K562 (cell line): ENCODE data around the gene S100G. TPM values are rescaled to one million over a fixed set of nuclear protein-coding genes. Genes with fewer than 3 reads are reported as not detected.

ENCODE experiments used
- ATAC-seq: fragments of 200-7000 bp; cut with Tn5 transposase; 3 replicates; pipeline ENCODE4 v1.9.1; 2020; ENCODE audit warnings: moderate library complexity
- BruUV-seq: library from RNA; stranded (reverse); fragments of 400-500 nt; replicated peaks from 2 replicates; lab custom pipeline; 2021; lab: Mats Ljungman, UMichigan
- CTCF ChIA-PET: fragments of 300-600 bp; formaldehyde crosslinking; extraction: SDS; loops from one replicate; lab custom pipeline; 2021; ENCODE audit warnings: low intra/inter-chr PET ratio; lab: Yijun Ruan, JAX
- POLR2A ChIA-PET: fragments of 300-600, 350-650 bp; sonication (Branson Sonifier 250); formaldehyde crosslinking; extraction: SDS; loops from one replicate; lab custom pipeline; 2021; ENCODE audit warnings: antibody characterized with exemption, inconsistent platforms; lab: Yijun Ruan, JAX
- DNase-seq, 4 experiments: peaks; one replicate each; pipeline versions ENCODE4 v3.0.0 to v3.0.0-alpha.2; 2011 to 2018; ENCODE audit warnings: low spot score in 3 of 4, mixed read lengths in 3 of 4; ENCODE audit errors: extremely low read depth in 1 of 4
- FAIRE-seq: peaks from 2 replicates; lab custom pipeline; 2011; peaks lifted over from hg19 to GRCh38; lab: Jason Lieb, UNC
- H2AFZ ChIP-seq: 2 replicates; pipeline ENCODE4 v1.6.0; 2011; ENCODE audit warnings: low read depth, low read length, control low read depth, inconsistent platforms
- H3K27ac ChIP-seq: fragments of 200-600 bp; 3 replicates; pipeline ENCODE4 v1.8.0; 2011; ENCODE audit warnings: low read depth, mild to moderate bottlenecking, control low read depth, inconsistent platforms, low read length, moderate library complexity, mixed read lengths; ENCODE audit errors: extremely low read depth
- H3K27me3 ChIP-seq, 2 experiments: fragments of 300-600 bp in 1 of 2; 2 replicates in 1 of 2; 3 replicates in 1 of 2; pipeline versions ENCODE4 v1.6.0 to v1.8.0; 2011; ENCODE audit warnings: inconsistent platforms in 2 of 2, low read length in 2 of 2, mild to moderate bottlenecking in 1 of 2, mixed read lengths in 1 of 2, moderate library complexity in 1 of 2; ENCODE audit not compliant: control insufficient read depth in 2 of 2, insufficient read depth in 2 of 2
- H3K36me3 ChIP-seq: fragments of 300-600 bp; 3 replicates; pipeline ENCODE4 v1.8.0; 2011; ENCODE audit warnings: mild to moderate bottlenecking, low read length, inconsistent platforms; ENCODE audit not compliant: control insufficient read depth, insufficient read depth
- H3K4me1 ChIP-seq, 2 experiments: fragments of 200-600 bp in 1 of 2; replicated peaks in 1 of 2; 2 replicates in 1 of 2; 3 replicates in 1 of 2; pipeline versions ENCODE4 v1.5.1 to v1.8.0; 2011; ENCODE audit warnings: inconsistent platforms in 2 of 2, low read length in 2 of 2, mild to moderate bottlenecking in 1 of 2, mixed read lengths in 1 of 2, moderate library complexity in 1 of 2; ENCODE audit not compliant: control insufficient read depth in 2 of 2, insufficient read depth in 2 of 2
- H3K4me2 ChIP-seq: 2 replicates; pipeline ENCODE4 v1.6.1; 2011; ENCODE audit warnings: low read length, control low read depth, inconsistent platforms, mixed read lengths; ENCODE audit not compliant: insufficient read depth
- H3K4me3 ChIP-seq: fragments of 200-600 bp; sonication (generic), shearing (Covaris generic); 2 replicates; pipeline ENCODE4 v1.5.1; 2016; ENCODE audit warnings: control low read depth, inconsistent platforms
- H3K79me2 ChIP-seq: fragments of 200-600 bp; 3 replicates; pipeline ENCODE4 v1.8.0; 2011; ENCODE audit warnings: low read length, inconsistent platforms; ENCODE audit not compliant: control insufficient read depth, insufficient read depth
- H3K9ac ChIP-seq, 2 experiments: 2 replicates each; pipeline versions ENCODE4 v1.6.0 to v1.6.1; 2011; ENCODE audit warnings: low read depth in 2 of 2, low read length in 2 of 2, control low read depth in 1 of 2, inconsistent platforms in 1 of 2, mild to moderate bottlenecking in 1 of 2, mixed read lengths in 1 of 2; ENCODE audit not compliant: insufficient read depth in 1 of 2
- H3K9me1 ChIP-seq: one replicate; pipeline ENCODE4 v1.6.0; 2011; ENCODE audit warnings: inconsistent platforms, mild to moderate bottlenecking, low read length, moderate library complexity; ENCODE audit not compliant: control insufficient read depth, insufficient read depth
- H3K9me3 ChIP-seq: replicated peaks from 2 replicates; pipeline ENCODE4 v1.5.1; 2011; ENCODE audit warnings: low read depth, low read length, inconsistent platforms; ENCODE audit not compliant: control insufficient read depth, insufficient read depth
- H4K20me1 ChIP-seq: replicated peaks from 2 replicates; pipeline ENCODE4 v1.6.1; 2011; ENCODE audit warnings: low read length, inconsistent platforms, mixed read lengths; ENCODE audit not compliant: control insufficient read depth, insufficient read depth
- ARNT ChIP-seq, 2 experiments: fragments of 450-650 bp; IDR thresholded peaks; 2 replicates each; pipeline ENCODE4 v1.6.1; 2016; ENCODE audit warnings: mild to moderate bottlenecking in 1 of 2
- ATF2 ChIP-seq: sonication (generic); formaldehyde crosslinking; IDR thresholded peaks from 2 replicates; pipeline ENCODE4 v1.8.1; 2022; ENCODE audit warnings: missing genetic modification reagents
- BCL6 ChIP-seq: fragments of 250-450 bp; sonication (Bioruptor Pico); IDR thresholded peaks from 2 replicates; pipeline ENCODE4 v1.4.0; 2020
- CXXC5 ChIP-seq: fragments of 250-450 bp; sonication (Bioruptor Pico); IDR thresholded peaks from 2 replicates; pipeline ENCODE4 v1.8.0; 2022; ENCODE audit warnings: inconsistent platforms, mild to moderate bottlenecking, moderate library complexity
- ETV5 ChIP-seq: sonication (generic); formaldehyde crosslinking; IDR thresholded peaks from 2 replicates; pipeline ENCODE4 v1.4.0; 2020; ENCODE audit warnings: low read depth, mild to moderate bottlenecking, missing genetic modification reagents
- FOSL1 ChIP-seq: fragments of 200-800 bp; sonication (Bioruptor generic); conservative IDR thresholded peaks from 2 replicates; pipeline ENCODE4 v1.6.1; 2016; ENCODE audit warnings: missing genetic modification characterization, missing compliant biosample characterization
- GATA2 ChIP-seq: sonication (generic); formaldehyde crosslinking; IDR thresholded peaks from 2 replicates; pipeline ENCODE4 v1.4.0; 2020; ENCODE audit warnings: mild to moderate bottlenecking, missing genetic modification reagents
- IRF2 ChIP-seq: sonication (generic); formaldehyde crosslinking; IDR thresholded peaks from 2 replicates; pipeline ENCODE4 v1.8.1; 2022; ENCODE audit warnings: mild to moderate bottlenecking, missing genetic modification reagents
- MECOM ChIP-seq: fragments of 250-450 bp; sonication (Bioruptor Pico); IDR thresholded peaks from 2 replicates; pipeline ENCODE4 v1.8.0; 2022; ENCODE audit warnings: inconsistent platforms
- NR2F6 ChIP-seq: fragments of 450-650 bp; formaldehyde crosslinking; IDR thresholded peaks from 2 replicates; pipeline ENCODE4 v1.4.0; 2020; ENCODE audit warnings: mild to moderate bottlenecking
- RCOR1 ChIP-seq, 2 experiments: IDR thresholded peaks; 2 replicates each; pipeline ENCODE4 v1.6.1; 2012; ENCODE audit warnings: low read depth in 2 of 2, low read length in 2 of 2, borderline replicate concordance in 1 of 2, improper control_type of control experiment in 1 of 2
- RFX7 ChIP-seq: fragments of 250-450 bp; sonication (Bioruptor Pico); IDR thresholded peaks from 2 replicates; pipeline ENCODE4 v1.5.1; 2021; ENCODE audit warnings: mild to moderate bottlenecking
- THRA ChIP-seq: fragments of 450-650 bp; IDR thresholded peaks from 2 replicates; pipeline ENCODE4 v1.6.1; 2017; ENCODE audit warnings: mild to moderate bottlenecking, moderate library complexity
- ZNF644 ChIP-seq: fragments of 200-800 bp; sonication (Bioruptor generic); IDR thresholded peaks from 2 replicates; pipeline ENCODE4 v1.6.1; 2016; ENCODE audit warnings: low read depth, missing genetic modification characterization, missing compliant biosample characterization
- ZSCAN29 ChIP-seq: fragments of 450-650 bp; IDR thresholded peaks from 2 replicates; pipeline ENCODE4 v1.6.1; 2017
- WGBS: fragments of 100-300 bp; shearing (Covaris generic); methylation state at CpG from one replicate; pipeline ENCODE4 v1.1.6; 2016; ENCODE audit warnings: low coverage, mixed read lengths; ENCODE audit not compliant: insufficient coverage; ENCODE audit errors: missing lambda C conversion rate; 5-methylcytosine and 5-hydroxymethylcytosine counted together
- in situ Hi-C: fragments of 300-500 bp; cut with MboI; formaldehyde crosslinking; loops from 4 replicates; pipeline ENCODE4 v1.15.0; 2018; ENCODE audit warnings: inconsistent platforms, mixed read lengths
- intact Hi-C: fragments of 100-400 bp; cut with micrococcal nuclease; formaldehyde crosslinking; loops from 2 replicates; pipeline ENCODE4 v1.14.2; 2022
- polyA plus RNA-seq, 8 experiments: library from polyadenylated mRNA; depleted of rRNA in 4 of 8; stranded (reverse) in 5 of 8; unstranded in 3 of 8; fragments of >200 nt; fragmentation: Nextera tagmentation in 2 of 8; fragmentation: Illumina TruSeq in 1 of 8; extraction: Ambion mirVana in 2 of 8; extraction: Trizol in 1 of 8; gene quantifications; 2 replicates each; pipeline versions ENCODE4 v1.2.1 to v1.2.3, GENCODE V29; 2011 to 2014; ENCODE audit warnings: inconsistent platforms in 1 of 8, missing spikeins in 1 of 8
- total RNA-seq, 7 experiments: library from RNA; depleted of rRNA in 6 of 7; stranded (reverse); fragments of >200 nt in 6 of 7; fragmentation: Illumina TruSeq in 2 of 7; extraction: Trizol in 2 of 7; gene quantifications; 2 replicates each; pipeline versions ENCODE4 v1.2.1 to v1.2.3, GENCODE V29; 2011 to 2021; ENCODE audit warnings: low replicate concordance in 1 of 7

S100G gene
- total and polyA plus RNA-seq, 9 of the 15 experiments (the other 6 are each of a cell fraction or from before 2014, with no cell fraction given), result not detected

GRCh38 chrX:16629909-16630308, 20.0 kb upstream of the S100G start:
- FAIRE-seq (peak; percentile 65), ATAC-seq (peak; percentile 46), DNase-seq (peak in 2 of 4 experiments; percentile 17 to 43)
- Histone ChIP-seq H3K27ac (peak overlapping the region; percentile 69), H3K36me3 (no peaks in the 10 kb centered on the region), H3K79me2 (no peaks in the 10 kb centered on the region), H3K4me2 (peak overlapping the region; percentile 64), H4K20me1 (no peaks in the 10 kb centered on the region), H3K9me3 (no peaks in the 10 kb centered on the region), H3K4me1 (peaks cover 10 to 26% of the 10 kb centered on the region in 2 experiments; a peak in 4 of 5 replicates), H3K4me3 (no peak overlapping the region), H3K9ac (peak overlapping the region; percentile 23 to 69; a peak in 3 of 4 replicates), H2AFZ (peak overlapping the region; percentile 70), H3K27me3 (no peaks in the 10 kb centered on the region), H3K9me1 (no peaks in the 10 kb centered on the region)
- TF ChIP-seq ZNF644 (tag), result no peak
- peak in 1 of 2 experiments; percentile 31; a peak in 1 of 4 replicates for TF ChIP-seq RCOR1 (IDR thresholded peaks at IDR 0.05; ENCODE audit: borderline replicate concordance in 1 of 2, low read depth in 2 of 2, low read length in 2 of 2)
- no peak for TF ChIP-seq ZSCAN29
- peak; percentile 76; the same call in 1 of the 2 replicates for TF ChIP-seq MECOM (CRISPR knock-in tag)
- TF ChIP-seq CXXC5 (CRISPR knock-in tag), result 0 out of 2 replicates have a peak, but pooled peaks have one; percentile 17
- ChIA-PET POLR2A (no interaction called here), CTCF (no interaction called here)
- 21% methylated on average over 4 of the region's 4 CpGs for WGBS
- intact Hi-C loops, result loop anchor here (2.0 kb wide), 1 partner anchor 41 kb away; no protein-coding TSS in a partner anchor
- in situ Hi-C loops, result no loop called here
- no TSS peak for BruUV-seq

- ATAC-seq (no peak), DNase-seq (peak in 2 of 4 experiments; percentile 27 to 38), FAIRE-seq (peak; percentile 90)
- BruUV-seq, result no TSS peak
- H3K4me3 ChIP-seq, result no peak overlapping the region
- H3K27me3 ChIP-seq, result no peaks in the 10 kb centered on the region
- H3K9me1 ChIP-seq, result no peaks in the 10 kb centered on the region
- in situ Hi-C loops, result no loop called here
- peak overlapping the region; percentile 71; the same call in 1 of the 2 replicates for H2AFZ ChIP-seq
- H3K4me2 ChIP-seq, result peak overlapping the region; percentile 20; the same call in 1 of the 2 replicates
- 0% methylated on average over 4 of the region's 4 CpGs for WGBS
- peak overlapping the region; percentile 83 for H3K27ac ChIP-seq
- POLR2A ChIA-PET, result no interaction called here
- H4K20me1 ChIP-seq, result no peaks in the 10 kb centered on the region
- no peaks in the 10 kb centered on the region for H3K9me3 ChIP-seq
- H3K79me2 ChIP-seq, result no peaks in the 10 kb centered on the region
- CTCF ChIA-PET, result no interaction called here
- H3K36me3 ChIP-seq, result no peaks in the 10 kb centered on the region
- intact Hi-C loops, result no loop called here
- peak overlapping the region in 1 of 2 experiments; percentile 59; a peak in 2 of 4 replicates for H3K9ac ChIP-seq
- peaks cover 10 to 24% of the 10 kb centered on the region in 2 experiments; a peak in 4 of 5 replicates for H3K4me1 ChIP-seq
- TF ChIP-seq IRF2 (CRISPR knock-in tag) (no peak), ARNT (IDR thresholded peaks at IDR 0.05) (0 out of 4 replicates have a peak, but pooled peaks of 1 of the 2 experiments have one; percentile 25), ATF2 (CRISPR knock-in tag) (no peak), ETV5 (CRISPR knock-in tag) (no peak), RFX7 (CRISPR knock-in tag) (no peak), GATA2 (CRISPR knock-in tag) (no peak), THRA (no peak), BCL6 (CRISPR knock-in tag) (no peak), FOSL1 (0 out of 2 replicates have a peak, but pooled peaks have one; percentile 23), NR2F6 (CRISPR knock-in tag) (no peak)
These were observed 16.2 kb upstream of the S100G start for GRCh38 chrX:16633754-16634153.
